H1 (cell line): Measurements from ENCODE around the gene BLCAP. TPM values are rescaled to one million over a fixed set of nuclear protein-coding genes. Genes with fewer than 3 reads are reported as not detected.

ENCODE experiments used
- BRCA1 ChIP-seq: IDR thresholded peaks from 2 replicates; pipeline ENCODE4 v1.6.1; 2012; ENCODE audit warnings: low read depth, low read length, improper control_type of control experiment
- CTBP2 ChIP-seq: IDR thresholded peaks from 2 replicates; pipeline ENCODE4 v1.7.0; 2011; ENCODE audit warnings: borderline replicate concordance, mild to moderate bottlenecking, moderate library complexity, mixed read lengths, low read length; ENCODE audit not compliant: insufficient read depth, insufficient read length
- NANOG ChIP-seq: IDR thresholded peaks from 2 replicates; pipeline ENCODE4 v1.6.1; 2011; ENCODE audit warnings: low read length, low read depth, mild to moderate bottlenecking, inconsistent platforms; ENCODE audit not compliant: insufficient read depth, poor library complexity, severe bottlenecking
- NRF1 ChIP-seq: IDR thresholded peaks from 2 replicates; pipeline ENCODE4 v1.6.1; 2011; ENCODE audit warnings: mild to moderate bottlenecking, low read depth, low read length, improper control_type of control experiment
- POLR2AphosphoS5 ChIP-seq: IDR thresholded peaks from 2 replicates; pipeline ENCODE4 v1.6.1; 2011; ENCODE audit warnings: low read depth, low read length
- RFX5 ChIP-seq: IDR thresholded peaks from 2 replicates; pipeline ENCODE4 v1.6.1; 2011; ENCODE audit warnings: low read depth, low read length, improper control_type of control experiment, borderline replicate concordance
- SAP30 ChIP-seq: fragments of 300-600 bp; sonication (generic); IDR thresholded peaks from 2 replicates; pipeline ENCODE4 v1.7.1; 2012; ENCODE audit warnings: low read length, moderate library complexity, mild to moderate bottlenecking, inconsistent platforms; ENCODE audit not compliant: insufficient read depth, insufficient replicate concordance
- SP2 ChIP-seq: IDR thresholded peaks from 2 replicates; pipeline ENCODE4 v1.6.1; 2012; ENCODE audit warnings: mild to moderate bottlenecking, low read length, inconsistent platforms
- SRF ChIP-seq: IDR thresholded peaks from 2 replicates; pipeline ENCODE4 v1.6.1; 2011; ENCODE audit warnings: mild to moderate bottlenecking, low read depth, low read length, moderate library complexity
- SUZ12 ChIP-seq: fragments of 200-600 bp; sonication (generic); IDR thresholded peaks from 2 replicates; pipeline ENCODE4 v1.6.1; 2012; ENCODE audit warnings: mild to moderate bottlenecking, inconsistent platforms, low read length, moderate library complexity, mixed read lengths
- polyA plus RNA-seq, 7 experiments: library from polyadenylated mRNA; depleted of rRNA in 3 of 7; stranded (reverse) in 5 of 7; unstranded in 2 of 7; fragments of >200 nt in 5 of 7; fragments of 200-250 nt in 2 of 7; gene quantifications; 1 replicate in 5 of 7; 2 replicates in 1 of 7; 4 replicates in 1 of 7; pipeline versions ENCODE4 v1.2.1 to v1.2.3, GENCODE V29; 2011 to 2013; ENCODE audit warnings: missing spikeins in 2 of 7, mixed read lengths in 2 of 7
- total RNA-seq: library from RNA; stranded (reverse); fragmentation: NEBNext Ultra II Directional; extraction: Animal tissue kit (Norgen Biotek cat#: 25700); gene quantifications from 2 replicates; pipeline ENCODE4 v1.2.1, GENCODE V29; 2021
- TF ChIP-seq, protein P1 (sequence below): fragments of 300-600 bp; sonication (generic); IDR thresholded peaks from 2 replicates; pipeline ENCODE4 v1.7.1; 2012; ENCODE audit warnings: low read length, moderate library complexity, mild to moderate bottlenecking, inconsistent platforms; ENCODE audit not compliant: insufficient replicate concordance

BLCAP gene
- total and polyA plus RNA-seq, 2 of the 8 experiments (the other 6 are each of a cell fraction or from before 2014, with no cell fraction given): 60.3 to 72.2 TPM

DNA sequence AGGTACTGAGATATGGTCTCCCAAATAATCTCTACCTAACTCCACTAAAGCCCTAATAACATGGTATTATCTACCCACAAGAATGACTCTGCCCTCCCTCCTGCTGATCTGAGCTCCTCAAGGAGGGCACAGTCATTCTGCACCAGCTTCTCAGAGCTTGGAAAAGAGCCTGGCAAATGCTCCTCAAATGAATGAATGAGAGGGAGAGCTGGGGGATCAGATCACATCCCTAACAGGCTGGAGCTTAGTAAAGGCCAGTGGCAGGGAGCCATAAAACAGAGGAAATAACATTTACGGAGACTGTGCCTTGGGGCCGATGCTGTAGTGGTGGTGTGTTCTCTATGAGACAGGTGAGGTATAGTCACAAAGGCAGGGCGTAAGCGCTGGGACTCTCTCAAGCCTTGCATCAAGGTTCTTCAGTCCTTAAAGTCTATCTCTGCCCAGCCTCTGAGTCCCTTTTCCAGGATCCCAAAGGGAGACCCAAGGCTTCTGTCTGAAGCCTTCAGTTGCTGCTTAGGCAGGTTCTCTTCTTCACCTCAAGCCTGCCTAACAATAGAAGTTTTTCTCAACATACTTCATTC lies 13.8 kb downstream of the BLCAP start (continued):
- TF ChIP-seq, protein P1, sequence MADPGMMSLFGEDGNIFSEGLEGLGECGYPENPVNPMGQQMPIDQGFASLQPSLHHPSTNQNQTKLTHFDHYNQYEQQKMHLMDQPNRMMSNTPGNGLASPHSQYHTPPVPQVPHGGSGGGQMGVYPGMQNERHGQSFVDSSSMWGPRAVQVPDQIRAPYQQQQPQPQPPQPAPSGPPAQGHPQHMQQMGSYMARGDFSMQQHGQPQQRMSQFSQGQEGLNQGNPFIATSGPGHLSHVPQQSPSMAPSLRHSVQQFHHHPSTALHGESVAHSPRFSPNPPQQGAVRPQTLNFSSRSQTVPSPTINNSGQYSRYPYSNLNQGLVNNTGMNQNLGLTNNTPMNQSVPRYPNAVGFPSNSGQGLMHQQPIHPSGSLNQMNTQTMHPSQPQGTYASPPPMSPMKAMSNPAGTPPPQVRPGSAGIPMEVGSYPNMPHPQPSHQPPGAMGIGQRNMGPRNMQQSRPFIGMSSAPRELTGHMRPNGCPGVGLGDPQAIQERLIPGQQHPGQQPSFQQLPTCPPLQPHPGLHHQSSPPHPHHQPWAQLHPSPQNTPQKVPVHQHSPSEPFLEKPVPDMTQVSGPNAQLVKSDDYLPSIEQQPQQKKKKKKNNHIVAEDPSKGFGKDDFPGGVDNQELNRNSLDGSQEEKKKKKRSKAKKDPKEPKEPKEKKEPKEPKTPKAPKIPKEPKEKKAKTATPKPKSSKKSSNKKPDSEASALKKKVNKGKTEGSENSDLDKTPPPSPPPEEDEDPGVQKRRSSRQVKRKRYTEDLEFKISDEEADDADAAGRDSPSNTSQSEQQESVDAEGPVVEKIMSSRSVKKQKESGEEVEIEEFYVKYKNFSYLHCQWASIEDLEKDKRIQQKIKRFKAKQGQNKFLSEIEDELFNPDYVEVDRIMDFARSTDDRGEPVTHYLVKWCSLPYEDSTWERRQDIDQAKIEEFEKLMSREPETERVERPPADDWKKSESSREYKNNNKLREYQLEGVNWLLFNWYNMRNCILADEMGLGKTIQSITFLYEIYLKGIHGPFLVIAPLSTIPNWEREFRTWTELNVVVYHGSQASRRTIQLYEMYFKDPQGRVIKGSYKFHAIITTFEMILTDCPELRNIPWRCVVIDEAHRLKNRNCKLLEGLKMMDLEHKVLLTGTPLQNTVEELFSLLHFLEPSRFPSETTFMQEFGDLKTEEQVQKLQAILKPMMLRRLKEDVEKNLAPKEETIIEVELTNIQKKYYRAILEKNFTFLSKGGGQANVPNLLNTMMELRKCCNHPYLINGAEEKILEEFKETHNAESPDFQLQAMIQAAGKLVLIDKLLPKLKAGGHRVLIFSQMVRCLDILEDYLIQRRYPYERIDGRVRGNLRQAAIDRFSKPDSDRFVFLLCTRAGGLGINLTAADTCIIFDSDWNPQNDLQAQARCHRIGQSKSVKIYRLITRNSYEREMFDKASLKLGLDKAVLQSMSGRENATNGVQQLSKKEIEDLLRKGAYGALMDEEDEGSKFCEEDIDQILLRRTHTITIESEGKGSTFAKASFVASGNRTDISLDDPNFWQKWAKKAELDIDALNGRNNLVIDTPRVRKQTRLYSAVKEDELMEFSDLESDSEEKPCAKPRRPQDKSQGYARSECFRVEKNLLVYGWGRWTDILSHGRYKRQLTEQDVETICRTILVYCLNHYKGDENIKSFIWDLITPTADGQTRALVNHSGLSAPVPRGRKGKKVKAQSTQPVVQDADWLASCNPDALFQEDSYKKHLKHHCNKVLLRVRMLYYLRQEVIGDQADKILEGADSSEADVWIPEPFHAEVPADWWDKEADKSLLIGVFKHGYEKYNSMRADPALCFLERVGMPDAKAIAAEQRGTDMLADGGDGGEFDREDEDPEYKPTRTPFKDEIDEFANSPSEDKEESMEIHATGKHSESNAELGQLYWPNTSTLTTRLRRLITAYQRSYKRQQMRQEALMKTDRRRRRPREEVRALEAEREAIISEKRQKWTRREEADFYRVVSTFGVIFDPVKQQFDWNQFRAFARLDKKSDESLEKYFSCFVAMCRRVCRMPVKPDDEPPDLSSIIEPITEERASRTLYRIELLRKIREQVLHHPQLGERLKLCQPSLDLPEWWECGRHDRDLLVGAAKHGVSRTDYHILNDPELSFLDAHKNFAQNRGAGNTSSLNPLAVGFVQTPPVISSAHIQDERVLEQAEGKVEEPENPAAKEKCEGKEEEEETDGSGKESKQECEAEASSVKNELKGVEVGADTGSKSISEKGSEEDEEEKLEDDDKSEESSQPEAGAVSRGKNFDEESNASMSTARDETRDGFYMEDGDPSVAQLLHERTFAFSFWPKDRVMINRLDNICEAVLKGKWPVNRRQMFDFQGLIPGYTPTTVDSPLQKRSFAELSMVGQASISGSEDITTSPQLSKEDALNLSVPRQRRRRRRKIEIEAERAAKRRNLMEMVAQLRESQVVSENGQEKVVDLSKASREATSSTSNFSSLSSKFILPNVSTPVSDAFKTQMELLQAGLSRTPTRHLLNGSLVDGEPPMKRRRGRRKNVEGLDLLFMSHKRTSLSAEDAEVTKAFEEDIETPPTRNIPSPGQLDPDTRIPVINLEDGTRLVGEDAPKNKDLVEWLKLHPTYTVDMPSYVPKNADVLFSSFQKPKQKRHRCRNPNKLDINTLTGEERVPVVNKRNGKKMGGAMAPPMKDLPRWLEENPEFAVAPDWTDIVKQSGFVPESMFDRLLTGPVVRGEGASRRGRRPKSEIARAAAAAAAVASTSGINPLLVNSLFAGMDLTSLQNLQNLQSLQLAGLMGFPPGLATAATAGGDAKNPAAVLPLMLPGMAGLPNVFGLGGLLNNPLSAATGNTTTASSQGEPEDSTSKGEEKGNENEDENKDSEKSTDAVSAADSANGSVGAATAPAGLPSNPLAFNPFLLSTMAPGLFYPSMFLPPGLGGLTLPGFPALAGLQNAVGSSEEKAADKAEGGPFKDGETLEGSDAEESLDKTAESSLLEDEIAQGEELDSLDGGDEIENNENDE: no peak
- TF ChIP-seq CTBP2 (no peak), SAP30 (no peak), POLR2AphosphoS5 (no peak), RFX5 (no peak), NANOG (no peak), SUZ12 (no peak), NRF1 (no peak), SRF (no peak), SP2 (no peak), BRCA1 (no peak)
